Activated CD4-positive, alpha-beta T cell treated with anti-CD3 and anti-CD28 coated beads, Interleukin-10, Interleukin-2, amounts not matched to agents 100 ng/mL and 50 ng/mL, durations not matched to agents 16 hours and 8 hours (primary cell): ENCODE data around the gene LAMC3.
"Not testable (repeated sequence)": the region's sequence is repeated elsewhere in the genome, so short reads cannot be mapped to it uniquely, and the experiment has no call there.

ENCODE experiments used
- DNase-seq: peaks from one replicate; pipeline ENCODE4 v3.0.0-alpha.2; 2020

LAMC3 gene

DNA sequence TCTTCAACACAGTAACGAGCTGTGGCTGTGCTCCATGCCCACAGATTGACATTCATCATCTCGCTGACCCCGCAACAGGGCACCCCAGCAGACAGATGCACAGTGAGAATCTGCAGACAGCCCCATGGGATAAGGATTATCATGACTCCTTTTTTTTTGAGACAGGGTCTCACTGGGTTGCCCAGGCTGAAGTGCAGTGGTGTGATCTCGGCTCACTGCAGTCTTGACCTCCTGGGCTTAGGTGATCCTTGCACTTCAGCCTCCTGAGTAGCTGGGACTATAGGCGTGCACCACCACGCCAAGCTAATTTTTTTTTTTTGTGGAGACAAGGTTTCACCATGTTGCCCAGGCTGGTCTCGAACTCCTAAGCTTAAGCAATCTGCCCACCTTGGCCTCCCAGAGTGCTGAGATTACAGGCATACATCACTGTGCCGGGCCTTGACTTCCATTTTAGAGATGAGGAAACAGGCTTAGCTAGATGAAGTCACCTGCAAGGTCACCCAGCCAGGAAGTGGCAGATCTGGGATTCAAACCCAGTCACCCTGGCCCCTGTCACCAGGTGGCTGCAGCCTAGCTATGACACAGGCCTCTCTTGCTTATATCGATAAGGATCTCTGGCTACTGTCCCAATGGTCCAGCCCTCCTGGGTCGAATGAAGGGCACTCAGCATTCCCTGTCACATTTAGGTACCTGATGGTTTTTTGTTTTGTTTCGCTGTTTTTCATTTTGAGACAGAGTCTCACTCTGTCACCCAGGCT is 92.4 kb downstream of the LAMC3 start:
- no peak for DNase-seq

DNA sequence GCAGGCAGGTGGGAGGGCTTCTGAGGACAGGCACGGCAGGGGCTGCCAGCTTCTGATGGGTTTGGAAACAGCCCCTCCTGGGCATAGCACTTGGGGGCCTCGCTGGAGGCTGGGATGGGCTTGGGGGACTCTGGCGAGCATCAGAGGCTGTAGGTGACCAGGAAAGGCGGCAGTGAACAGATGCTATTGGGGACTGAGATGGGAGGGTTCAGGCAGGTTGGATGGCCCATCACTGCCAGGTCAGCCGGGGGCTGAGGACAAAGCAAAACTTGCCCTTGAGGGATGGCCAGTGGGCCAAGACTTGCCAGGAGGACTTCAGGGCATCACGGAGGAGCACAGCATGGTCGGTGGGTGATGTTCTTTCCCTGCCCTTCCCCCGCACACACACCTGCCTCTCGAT is 94.0 kb downstream of the LAMC3 start:
- no peak for DNase-seq

GRCh38 chr9:131103535-131103934 is 94.6 kb downstream of the LAMC3 start:
- no peak for DNase-seq

DNA sequence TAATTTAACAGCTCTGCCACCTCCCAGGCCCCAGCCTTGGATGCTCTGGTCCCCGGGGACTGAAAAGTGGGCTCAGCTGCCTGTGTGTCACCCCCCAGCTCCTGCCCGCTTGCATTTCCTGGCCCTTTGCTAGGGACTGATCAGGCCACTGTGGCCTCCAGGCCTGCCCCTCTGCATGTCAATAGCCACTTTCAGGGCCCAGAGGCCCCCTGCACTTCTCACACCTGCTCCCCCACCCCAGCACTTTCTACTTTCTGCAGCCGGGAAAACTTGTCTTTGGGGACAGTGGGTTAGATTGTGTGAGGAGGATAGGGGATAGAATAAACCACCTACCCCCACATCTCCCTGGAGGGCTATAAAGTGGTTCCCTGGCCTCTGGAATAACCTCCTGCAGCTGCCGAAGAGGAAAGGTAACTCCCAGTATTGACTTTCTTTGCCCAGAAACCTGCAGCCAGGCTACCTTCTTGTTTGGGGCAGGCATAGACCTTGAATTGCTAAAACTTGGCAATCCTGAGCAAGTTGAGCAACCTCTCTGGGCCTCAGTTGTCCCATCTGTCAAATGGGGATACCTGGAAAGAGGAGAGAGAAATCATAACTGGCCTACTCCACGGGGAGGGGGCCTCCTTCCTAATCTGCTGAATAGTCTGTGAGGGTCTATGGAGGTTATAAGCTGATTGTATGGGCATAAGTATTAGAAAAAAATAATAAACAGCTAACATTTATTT is 95.2 kb downstream of the LAMC3 start:
- DNase-seq = no peak

GRCh38 chr9:131105952-131106351 is 97.0 kb downstream of the LAMC3 start:
- no peak for DNase-seq

- no peak for DNase-seq
These were observed 98.8 kb downstream of the LAMC3 start for GRCh38 chr9:131107760-131108159.

- no peak for DNase-seq
These were observed 102.3 kb downstream of the LAMC3 start for GRCh38 chr9:131111186-131111853.

- no peak for DNase-seq
These were observed 102.9 kb downstream of the LAMC3 start for GRCh38 chr9:131111854-131112311.

GRCh38 chr9:131112374-131113154 is 103.6 kb downstream of the LAMC3 start:
- DNase-seq = no peak

DNA sequence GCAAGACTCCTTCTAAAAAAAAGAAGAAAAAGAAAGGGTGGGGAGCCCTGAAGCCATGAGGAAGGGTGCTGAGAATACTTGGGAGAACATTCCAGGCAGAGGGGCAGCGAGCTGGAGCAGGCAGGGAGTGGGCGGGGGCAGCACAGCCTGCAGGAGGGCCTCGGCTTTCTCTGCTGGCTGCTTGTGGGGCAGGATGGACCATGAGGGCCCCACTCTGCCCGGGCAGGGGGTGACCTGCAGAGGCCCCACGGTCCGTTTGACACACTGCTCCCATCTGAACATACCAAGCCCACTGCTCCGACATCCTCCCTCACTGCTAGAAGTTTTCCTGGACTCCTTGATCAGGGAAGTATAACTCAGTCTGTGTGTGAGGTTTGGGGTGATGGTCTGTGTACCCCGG is 104.7 kb downstream of the LAMC3 start:
- no peak for DNase-seq

- DNase-seq = no peak
These were observed 105.1 kb downstream of the LAMC3 start for GRCh38 chr9:131114084-131114535.

- not testable (repeated sequence) for DNase-seq
These were observed 106.4 kb downstream of the LAMC3 start for GRCh38 chr9:131115360-131115742.

- DNase-seq = no peak
These were observed 107.5 kb downstream of the LAMC3 start for GRCh38 chr9:131116281-131117120.

DNA sequence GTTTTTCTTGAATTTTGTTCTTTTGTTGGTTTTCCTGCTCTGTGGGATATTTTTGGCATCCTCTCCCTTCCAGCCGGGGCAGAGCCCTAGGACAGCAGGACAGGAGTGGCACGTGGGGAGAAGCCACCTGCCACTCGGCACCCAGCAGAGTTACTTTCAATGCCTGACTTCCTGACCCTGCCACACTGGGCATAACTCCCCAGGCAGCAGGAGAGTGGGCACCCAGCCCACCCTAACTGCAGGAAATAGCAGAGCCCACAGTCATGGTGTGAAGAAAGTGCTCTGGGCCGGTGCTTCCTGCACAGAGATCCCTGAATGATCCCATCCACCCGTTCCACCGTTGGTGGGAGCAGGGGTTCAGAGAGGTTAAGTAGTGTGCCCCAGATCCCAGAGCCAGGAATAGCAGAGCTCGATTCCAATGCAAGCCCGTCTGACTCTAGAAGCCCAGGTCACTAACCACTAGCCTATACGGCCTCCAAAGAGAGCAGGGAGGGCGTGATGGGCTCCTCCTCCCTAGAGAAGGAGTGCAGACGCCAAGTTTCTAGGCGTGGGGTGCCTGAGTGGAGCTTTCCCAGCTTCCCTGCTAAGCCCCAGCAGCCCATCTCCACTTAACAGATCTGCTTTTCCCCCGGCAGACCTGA is 108.3 kb downstream of the LAMC3 start:
- no peak for DNase-seq

- DNase-seq = no peak
These were observed 108.8 kb downstream of the LAMC3 start for GRCh38 chr9:131117762-131118145.

GRCh38 chr9:131119600-131119999 is 110.6 kb downstream of the LAMC3 start:
- no peak for DNase-seq

- no peak for DNase-seq
These were observed 111.8 kb downstream of the LAMC3 start for GRCh38 chr9:131120620-131121228.

DNA sequence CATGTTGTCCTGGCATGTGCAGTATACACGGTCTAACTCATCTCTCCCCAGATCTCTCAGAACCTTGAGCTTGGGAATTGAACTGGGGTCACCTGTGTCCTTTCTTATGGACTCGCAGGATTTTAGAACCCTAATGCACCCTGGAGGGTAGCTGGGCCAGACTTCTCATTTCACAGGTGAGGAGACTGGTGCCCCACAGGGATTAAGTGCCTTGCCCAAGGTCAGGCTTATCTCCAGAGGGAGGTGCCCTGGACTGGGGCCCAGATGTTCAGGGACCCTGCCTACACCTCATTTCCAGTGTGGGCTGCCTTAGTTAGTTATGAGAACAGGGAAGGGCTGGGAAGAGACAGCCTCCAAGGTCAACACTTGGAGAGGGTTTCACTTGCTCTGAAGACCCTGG is 112.4 kb downstream of the LAMC3 start:
- DNase-seq = no peak

- DNase-seq = no peak
These were observed 113.2 kb downstream of the LAMC3 start for GRCh38 chr9:131122158-131122557.

DNA sequence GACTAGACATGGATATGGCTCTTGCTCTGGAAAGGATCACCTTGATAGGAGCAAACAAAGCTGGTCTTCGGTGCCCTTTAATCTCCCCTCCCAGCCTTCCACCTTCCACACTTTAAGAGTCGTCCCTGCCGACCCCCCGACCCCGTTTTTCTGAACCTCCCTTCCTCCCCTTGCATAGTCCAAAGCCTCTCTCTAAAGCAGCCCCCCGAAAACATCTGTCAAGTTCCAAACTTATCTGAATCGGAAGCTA is 116.0 kb downstream of the LAMC3 start:
- no peak for DNase-seq

DNA sequence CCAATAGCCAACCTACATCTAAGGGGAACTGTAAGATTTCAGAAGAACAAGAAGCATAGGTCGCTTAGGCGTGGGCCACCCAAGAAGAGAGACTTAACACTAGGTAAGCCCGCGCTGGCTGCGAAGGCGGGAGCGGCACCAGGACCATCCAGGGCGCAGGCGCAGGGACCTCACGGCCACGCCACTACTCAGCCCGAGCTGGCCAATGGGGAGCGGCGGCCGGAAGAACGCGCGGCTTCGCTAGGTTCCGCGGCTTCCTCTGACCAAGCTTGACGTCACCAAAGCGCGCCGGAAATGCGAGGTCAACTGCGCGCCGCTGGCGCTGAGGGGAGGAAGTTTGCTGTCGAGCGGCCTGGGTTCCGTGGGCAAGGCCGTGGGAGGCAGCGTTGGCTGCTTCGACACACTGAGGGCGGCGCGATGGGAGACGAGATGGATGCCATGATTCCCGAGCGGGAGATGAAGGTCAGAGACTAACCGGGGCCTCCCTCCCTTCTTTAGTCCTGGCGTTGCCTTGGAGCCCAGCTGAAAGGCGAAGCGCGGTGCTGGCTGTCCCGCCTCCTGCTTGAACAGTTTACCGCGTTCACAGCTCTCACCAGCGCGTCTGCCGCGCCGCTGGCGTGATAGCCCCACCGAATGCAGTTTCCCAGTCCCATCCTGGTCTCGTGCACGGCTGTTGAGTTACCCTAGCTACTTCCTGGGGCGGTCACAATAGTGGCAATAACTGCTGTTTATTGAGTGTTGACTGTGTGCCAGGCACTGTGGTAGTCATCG is 116.5 kb downstream of the LAMC3 start, which contains the start of gene NUP214:
NUP214 (plus strand) TSS at position 299 of the 771 bp plus-strand sequence; CDS start at position 418, 119 bp downstream.
- peak; percentile 99 for DNase-seq
